CD4-positive, alpha-beta memory T cell (primary cell): Measurements from ENCODE around the gene DCUN1D5. TPM values are rescaled to one million over a fixed set of nuclear protein-coding genes. Genes with fewer than 3 reads are reported as not detected.
A peak's percentile ranks its signal among the peaks of the same experiment; 100 is the strongest.

Source experiments
- CTCF ChIA-PET: fragments of 350-600 bp; sonication (Branson Sonifier 250); formaldehyde crosslinking; loops from one replicate; lab custom pipeline; 2021; ENCODE audit warnings: inconsistent platforms; ENCODE audit not compliant: partially characterized antibody; lab: Charles Lee
- POLR2A ChIA-PET: fragments of 350-600 bp; sonication (Branson Sonifier 250); formaldehyde crosslinking; loops from one replicate; lab custom pipeline; 2021; ENCODE audit not compliant: partially characterized antibody; lab: Charles Lee
- DNase-seq, 5 donors: peaks; one replicate each; pipeline versions ENCODE4 v3.0.0 to v3.0.0-alpha.2; 2020 to 2022; ENCODE audit warnings: mixed read lengths in 1 of 5
- H3K27ac ChIP-seq: one replicate; pipeline ENCODE4 v1.7.0; 2013; ENCODE audit warnings: low read depth, low read length
- H3K27me3 ChIP-seq: 2 replicates; pipeline ENCODE4 v1.7.0; 2013; ENCODE audit warnings: mild to moderate bottlenecking, low read length, moderate library complexity; ENCODE audit not compliant: insufficient read depth
- H3K36me3 ChIP-seq: 2 replicates; pipeline ENCODE4 v1.7.0; 2013; ENCODE audit warnings: mild to moderate bottlenecking, low read length, moderate library complexity; ENCODE audit not compliant: insufficient read depth
- H3K4me1 ChIP-seq: 2 replicates; pipeline ENCODE4 v1.7.0; 2013; ENCODE audit warnings: mild to moderate bottlenecking, low read length, moderate library complexity; ENCODE audit not compliant: insufficient read depth
- H3K4me3 ChIP-seq, 2 donors: one replicate each; pipeline ENCODE4 v1.7.0; 2013; ENCODE audit warnings: low read length in 2 of 2, mild to moderate bottlenecking in 1 of 2
- H3K9me3 ChIP-seq, 2 donors: one replicate each; pipeline ENCODE4 v1.7.0; 2013; ENCODE audit warnings: low read length in 2 of 2, control low read depth in 1 of 2; ENCODE audit not compliant: control insufficient read depth in 1 of 2
- H3K27ac Mint-ChIP-seq, 7 donors: one replicate each; pipeline ENCODE4 v1.8.0; 2020 to 2021; ENCODE audit warnings: mixed read lengths in 7 of 7, mild to moderate bottlenecking in 6 of 7, inconsistent platforms in 3 of 7, moderate library complexity in 3 of 7
- H3K27me3 Mint-ChIP-seq, 2 donors: one replicate each; pipeline ENCODE4 v1.8.0; 2020 to 2021; ENCODE audit warnings: mixed read lengths in 2 of 2
- H3K36me3 Mint-ChIP-seq, 2 donors: one replicate each; pipeline ENCODE4 v1.8.0; 2020 to 2021; ENCODE audit warnings: mixed read lengths in 2 of 2, inconsistent platforms in 1 of 2, mild to moderate bottlenecking in 1 of 2
- H3K4me1 Mint-ChIP-seq, 4 donors: one replicate each; pipeline ENCODE4 v1.8.0; 2020 to 2021; ENCODE audit warnings: mixed read lengths in 4 of 4, mild to moderate bottlenecking in 1 of 4
- H3K4me3 Mint-ChIP-seq, 8 donors: one replicate each; pipeline ENCODE4 v1.8.0; 2020 to 2021; ENCODE audit warnings: mixed read lengths in 8 of 8, mild to moderate bottlenecking in 7 of 8, moderate library complexity in 6 of 8, inconsistent platforms in 3 of 8
- H3K9me3 Mint-ChIP-seq, 8 donors: one replicate each; pipeline ENCODE4 v1.8.0; 2020 to 2021; ENCODE audit warnings: mixed read lengths in 8 of 8, mild to moderate bottlenecking in 5 of 8, inconsistent platforms in 3 of 8, moderate library complexity in 1 of 8
- intact Hi-C: fragments of 100-400 bp; cut with micrococcal nuclease; formaldehyde crosslinking; loops from one replicate; pipeline ENCODE4 v1.15.1; 2023
- polyA plus RNA-seq, 2 donors: library from polyadenylated mRNA; unstranded; fragments of 300-500 nt; fragmentation: Illumina TruSeq; gene quantifications; one replicate each; pipeline ENCODE4 v1.2.3, GENCODE V29; 2021
- total RNA-seq, 2 experiments: library from RNA; stranded (reverse); gene quantifications; one replicate each; pipeline ENCODE4 v1.2.3, GENCODE V29; 2021

The DCUN1D5 gene
- total and polyA plus RNA-seq, 4 experiments from 2014 or later = 14.4 to 28.1 (median 18.1) TPM

- Histone ChIP-seq H3K4me3 (no peak overlapping the region), H3K4me1 (no peaks in the 10 kb centered on the region), H3K9me3 (no peaks in the 10 kb centered on the region), H3K27ac (no peak overlapping the region), H3K36me3 (peaks cover 9% of the 10 kb centered on the region), H3K27me3 (no peaks in the 10 kb centered on the region)
- Mint-ChIP-seq H3K9me3 (no peaks in the 10 kb centered on the region), H3K36me3 (peaks cover 40 to 69% of the 10 kb centered on the region in 2 donors), H3K27ac (no peak overlapping the region), H3K4me1 (peaks cover 0 to 4% (median 3%) of the 10 kb centered on the region in 4 donors), H3K27me3 (no peaks in the 10 kb centered on the region), H3K4me3 (no peak overlapping the region)
- CTCF ChIA-PET = no interaction called here
- intact Hi-C loops = no loop called here
- no peak for DNase-seq
- POLR2A ChIA-PET = interaction anchor here (0.8 kb wide), 1 partner anchor 10 kb away, joined by 3 read pairs; no protein-coding TSS in a partner anchor
These were observed 12.1 kb downstream of the DCUN1D5 start for GRCh38 chr11:103079833-103080232.

GRCh38 chr11:103078710-103079109 is 13.2 kb downstream of the DCUN1D5 start:
- intact Hi-C loops = no loop called here
- ChIA-PET CTCF (no interaction called here), POLR2A (interaction anchor here (1.3 kb wide), 1 partner anchor 13 kb away, joined by 3 read pairs; the partner anchor contains the start of gene DCUN1D5)
- Mint-ChIP-seq H3K27ac (no peak overlapping the region), H3K9me3 (no peaks in the 10 kb centered on the region), H3K27me3 (no peaks in the 10 kb centered on the region), H3K4me1 (peaks cover 0 to 3% (median 1%) of the 10 kb centered on the region in 4 donors), H3K4me3 (no peak overlapping the region), H3K36me3 (peaks cover 46 to 61% of the 10 kb centered on the region in 2 donors)
- H3K4me3 ChIP-seq = no peak overlapping the region
- H3K27ac ChIP-seq = no peak overlapping the region
- no peak for DNase-seq
- H3K36me3 ChIP-seq = peaks cover 9% of the 10 kb centered on the region
- H3K4me1 ChIP-seq = no peaks in the 10 kb centered on the region
- H3K27me3 ChIP-seq = no peaks in the 10 kb centered on the region
- H3K9me3 ChIP-seq = no peaks in the 10 kb centered on the region

GRCh38 chr11:103077554-103077953 is 14.4 kb downstream of the DCUN1D5 start:
- H3K27ac Mint-ChIP-seq = peak overlapping the region in 1 of 7 donors; percentile 38
- no peaks in the 10 kb centered on the region for H3K27me3 ChIP-seq
- ChIA-PET POLR2A (interaction anchor here (1.3 kb wide), 1 partner anchor 14 kb away, joined by 3 read pairs; the partner anchor contains the start of gene DCUN1D5), CTCF (interaction anchor here (1.2 kb wide), 1 partner anchor 9 kb away, joined by 3 read pairs; no protein-coding TSS in a partner anchor)
- no peaks in the 10 kb centered on the region for H3K27me3 Mint-ChIP-seq
- H3K36me3 Mint-ChIP-seq = peaks cover 50 to 63% of the 10 kb centered on the region in 2 donors
- no peaks in the 10 kb centered on the region for H3K9me3 ChIP-seq
- no peak for DNase-seq
- no peak overlapping the region for H3K4me3 Mint-ChIP-seq
- intact Hi-C loops = no loop called here
- peaks cover 0 to 4% (median 2%) of the 10 kb centered on the region in 4 donors for H3K4me1 Mint-ChIP-seq
- H3K4me1 ChIP-seq = no peaks in the 10 kb centered on the region
- H3K9me3 Mint-ChIP-seq = no peaks in the 10 kb centered on the region
- no peak overlapping the region for H3K27ac ChIP-seq
- peaks cover 9% of the 10 kb centered on the region for H3K36me3 ChIP-seq
- H3K4me3 ChIP-seq = no peak overlapping the region

- H3K27me3 Mint-ChIP-seq = no peaks in the 10 kb centered on the region
- H3K4me1 ChIP-seq = no peaks in the 10 kb centered on the region
- H3K36me3 ChIP-seq = peaks cover 9% of the 10 kb centered on the region
- H3K27me3 ChIP-seq = no peaks in the 10 kb centered on the region
- no peaks in the 10 kb centered on the region for H3K9me3 Mint-ChIP-seq
- H3K4me3 Mint-ChIP-seq = no peak overlapping the region
- peaks cover 3 to 5% (median 4%) of the 10 kb centered on the region in 4 donors for H3K4me1 Mint-ChIP-seq
- H3K27ac Mint-ChIP-seq = no peak overlapping the region
- H3K9me3 ChIP-seq = no peaks in the 10 kb centered on the region
- ChIA-PET POLR2A (no interaction called here), CTCF (no interaction called here)
- intact Hi-C loops = no loop called here
- H3K27ac ChIP-seq = no peak overlapping the region
- no peak for DNase-seq
- H3K4me3 ChIP-seq = no peak overlapping the region
- peaks cover 50 to 61% of the 10 kb centered on the region in 2 donors for H3K36me3 Mint-ChIP-seq
These were observed 15.6 kb downstream of the DCUN1D5 start for GRCh38 chr11:103076361-103076760.

- Histone ChIP-seq H3K4me1 (peaks cover 31% of the 10 kb centered on the region), H3K27me3 (no peaks in the 10 kb centered on the region), H3K36me3 (no peaks in the 10 kb centered on the region), H3K9me3 (no peaks in the 10 kb centered on the region), H3K4me3 (no peak overlapping the region), H3K27ac (no peak overlapping the region)
- ChIA-PET CTCF (interaction anchor here (1.7 kb wide), 1 partner anchor 38 kb away, joined by 5 read pairs; the partner anchor contains the start of gene DYNC2H1), POLR2A (interaction anchor here (1.4 to 1.5 kb wide), 2 partner anchors 21 to 38 kb away, joined by 3 to 5 read pairs; partner anchors contain the start of genes DCUN1D5 and DYNC2H1)
- intact Hi-C loops = loop anchor here (2.0 kb wide), 1 partner anchor 20 kb away; no protein-coding TSS in a partner anchor
- Mint-ChIP-seq H3K9me3 (no peaks in the 10 kb centered on the region), H3K27me3 (no peaks in the 10 kb centered on the region), H3K36me3 (peaks cover 37 to 46% of the 10 kb centered on the region in 2 donors), H3K4me1 (peaks cover 29 to 47% (median 37%) of the 10 kb centered on the region in 4 donors), H3K4me3 (peak overlapping the region in 4 of 8 donors; percentile 0 to 65 (median 54)), H3K27ac (peak overlapping the region; percentile 36 to 81 (median 62))
- no peak for DNase-seq
These were observed 21.0 kb downstream of the DCUN1D5 start for GRCh38 chr11:103071008-103071407.

GRCh38 chr11:103070142-103070541 is 21.8 kb downstream of the DCUN1D5 start:
- peak in 3 of 5 donors; percentile 4 to 17 (median 16) for DNase-seq

GRCh38 chr11:103069367-103069766 is 22.6 kb downstream of the DCUN1D5 start:
- Mint-ChIP-seq H3K36me3 (peaks cover 31 to 44% of the 10 kb centered on the region in 2 donors), H3K9me3 (no peaks in the 10 kb centered on the region), H3K4me3 (peak overlapping the region in 7 of 8 donors; percentile 28 to 67 (median 56)), H3K27ac (peak overlapping the region; percentile 58 to 91 (median 81)), H3K4me1 (peaks cover 29 to 47% (median 37%) of the 10 kb centered on the region in 4 donors), H3K27me3 (no peaks in the 10 kb centered on the region)
- CTCF ChIA-PET = interaction anchor here (1.4 to 1.7 kb wide), 2 partner anchors 12 to 40 kb away, joined by 4 to 5 read pairs; partner anchors contain the start of gene DYNC2H1
- no peaks in the 10 kb centered on the region for H3K27me3 ChIP-seq
- H3K4me1 ChIP-seq = peaks cover 31% of the 10 kb centered on the region
- H3K9me3 ChIP-seq = no peaks in the 10 kb centered on the region
- POLR2A ChIA-PET = interaction anchor here (1.6 kb wide), 1 partner anchor 22 kb away, joined by 8 read pairs; the partner anchor contains the start of gene DCUN1D5
- no peak overlapping the region for H3K27ac ChIP-seq
- intact Hi-C loops = no loop called here
- no peak for DNase-seq
- H3K36me3 ChIP-seq = peaks cover 5% of the 10 kb centered on the region
- no peak overlapping the region for H3K4me3 ChIP-seq

More at GRCh38 chr11:103070142-103070541, 21.8 kb downstream of the DCUN1D5 start:
- peak overlapping the region; percentile 9 for H3K27ac ChIP-seq
- Mint-ChIP-seq H3K27me3 (no peaks in the 10 kb centered on the region), H3K4me1 (peaks cover 29 to 47% (median 37%) of the 10 kb centered on the region in 4 donors), H3K4me3 (peak overlapping the region in 7 of 8 donors; percentile 45 to 68 (median 59)), H3K27ac (peak overlapping the region; percentile 53 to 88 (median 78)), H3K36me3 (peaks cover 34 to 44% of the 10 kb centered on the region in 2 donors), H3K9me3 (no peaks in the 10 kb centered on the region)
- H3K4me3 ChIP-seq = no peak overlapping the region
- ChIA-PET POLR2A (interaction anchor here (1.4 kb wide), 1 partner anchor 39 kb away, joined by 5 read pairs; the partner anchor contains the start of gene DYNC2H1), CTCF (interaction anchor here (1.7 kb wide), 1 partner anchor 39 kb away, joined by 5 read pairs; the partner anchor contains the start of gene DYNC2H1)
- H3K27me3 ChIP-seq = no peaks in the 10 kb centered on the region
- intact Hi-C loops = loop anchor here (2.0 kb wide), 1 partner anchor 21 kb away; no protein-coding TSS in a partner anchor
- no peaks in the 10 kb centered on the region for H3K9me3 ChIP-seq
- peaks cover 5% of the 10 kb centered on the region for H3K36me3 ChIP-seq
- H3K4me1 ChIP-seq = peaks cover 31% of the 10 kb centered on the region
